Measurements from ENCODE around the gene SPPL2B. TPM values are rescaled to one million over a fixed set of nuclear protein-coding genes. Genes with fewer than 3 reads are reported as not detected.
A peak's percentile ranks its signal among the peaks of the same experiment; 100 is the strongest.

Gene SPPL2B
- total RNA-seq, 2 experiments from 2014 or later = 69.9 to 96.6 TPM

- ChIA-PET POLR2A (no interaction called here), CTCF (no interaction called here)
- Mint-ChIP-seq H3K36me3 (ENCODE audit: low read depth) (peaks cover 22% of the 10 kb centered on the region), H3K27me3 (no peaks in the 10 kb centered on the region), H3K4me3 (peak overlapping the region; percentile 47), H3K4me1 (peaks cover 62% of the 10 kb centered on the region), H3K27ac (peak overlapping the region; percentile 93), H3K9me3 (peaks cover 2% of the 10 kb centered on the region)
- DNase-seq = no peak
Observed at GRCh38 chr19:2330632-2331284, 2.3 kb downstream of the SPPL2B start.

DNA sequence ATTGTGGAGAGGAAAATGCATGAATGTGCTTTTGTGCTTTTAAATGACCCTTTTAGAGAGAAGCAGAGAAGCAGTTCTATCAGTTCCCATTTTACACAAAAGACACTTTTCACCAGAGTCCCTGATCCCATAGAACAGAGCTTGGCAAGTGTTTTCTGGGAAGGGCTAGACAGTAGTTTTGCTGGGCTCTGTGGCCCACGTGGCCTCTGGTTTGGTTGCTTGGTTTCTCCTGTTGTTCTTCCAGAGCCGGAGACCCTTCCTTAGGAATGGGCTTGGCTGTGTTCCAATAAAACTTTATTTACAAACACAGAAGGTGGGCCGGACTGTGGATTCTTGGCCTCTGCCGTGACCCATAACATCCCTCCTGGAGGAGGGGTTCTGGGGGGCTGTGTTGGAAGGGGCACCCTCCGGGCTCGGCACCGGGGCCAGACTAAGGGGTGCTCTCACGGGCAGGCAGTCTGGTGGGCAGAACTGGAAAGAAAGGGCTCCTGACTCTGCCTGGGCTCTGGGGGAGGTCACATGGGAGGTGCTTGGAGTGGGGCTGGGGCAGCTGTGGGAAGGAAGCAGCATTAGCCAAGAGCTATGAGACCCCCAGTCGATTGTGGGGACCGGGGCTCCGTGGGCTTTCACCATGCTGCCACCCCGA, 3.2 kb downstream of the SPPL2B start:
- Mint-ChIP-seq H3K36me3 (ENCODE audit: low read depth) (peaks cover 22% of the 10 kb centered on the region), H3K4me1 (peaks cover 55% of the 10 kb centered on the region), H3K4me3 (peak overlapping the region; percentile 45), H3K27ac (peak overlapping the region; percentile 93), H3K27me3 (no peaks in the 10 kb centered on the region), H3K9me3 (peaks cover 8% of the 10 kb centered on the region)
- ChIA-PET CTCF (interaction anchor here (2.1 kb wide), 1 partner anchor 43 kb away, joined by 6 read pairs; no protein-coding TSS in a partner anchor), POLR2A (interaction anchor here (0.5 kb wide), 1 partner anchor 62 kb away, joined by 4 read pairs; no protein-coding TSS in a partner anchor)
- no peak for DNase-seq

- DNase-seq = peak; percentile 75
- H3K36me3 Mint-ChIP-seq (ENCODE audit: low read depth) = peaks cover 20% of the 10 kb centered on the region
- peaks cover 47% of the 10 kb centered on the region for H3K4me1 Mint-ChIP-seq
- peak overlapping the region; percentile 45 for H3K4me3 Mint-ChIP-seq
- ChIA-PET POLR2A (no interaction called here), CTCF (interaction anchor here (0.6 to 2.1 kb wide), 2 partner anchors 44 to 245 kb away, joined by 4 to 6 read pairs; no protein-coding TSS in a partner anchor)
- H3K27ac Mint-ChIP-seq = peak overlapping the region; percentile 93
- H3K27me3 Mint-ChIP-seq = no peaks in the 10 kb centered on the region
- H3K9me3 Mint-ChIP-seq = peaks cover 8% of the 10 kb centered on the region
Observed at GRCh38 chr19:2332341-2333026, 4.0 kb downstream of the SPPL2B start.

GRCh38 chr19:2333027-2333806, 4.7 kb downstream of the SPPL2B start:
- CTCF ChIA-PET = interaction anchor here (0.6 to 2.1 kb wide), 2 partner anchors 45 to 245 kb away, joined by 4 to 6 read pairs; no protein-coding TSS in a partner anchor
- Mint-ChIP-seq H3K9me3 (peaks cover 8% of the 10 kb centered on the region), H3K4me1 (peaks cover 44% of the 10 kb centered on the region), H3K27me3 (no peaks in the 10 kb centered on the region), H3K36me3 (ENCODE audit: low read depth) (peaks cover 18% of the 10 kb centered on the region), H3K4me3 (no peak overlapping the region), H3K27ac (peak overlapping the region; percentile 54)
- POLR2A ChIA-PET = no interaction called here
- no peak for DNase-seq

GRCh38 chr19:2333807-2334211, 5.3 kb downstream of the SPPL2B start:
- DNase-seq = no peak

DNA sequence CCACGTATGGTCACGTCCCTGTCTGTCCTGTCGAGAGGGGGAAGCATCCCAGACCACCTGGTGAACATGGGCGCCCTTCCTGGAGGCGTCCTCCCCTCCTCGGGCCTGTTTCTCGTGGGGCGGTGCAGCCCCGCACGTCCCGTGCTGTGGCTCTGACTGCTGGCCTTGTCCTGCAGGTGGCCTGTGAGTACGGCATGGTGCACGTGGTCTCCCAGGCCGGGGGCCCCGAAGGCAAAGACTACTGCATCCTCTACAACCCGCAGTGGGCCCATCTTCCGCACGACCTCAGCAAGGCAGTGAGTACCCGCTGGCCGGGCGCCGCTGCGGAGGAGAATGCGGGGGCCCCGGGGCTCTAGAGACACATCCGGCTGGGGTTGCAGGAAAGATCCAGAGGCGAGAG, 5.9 kb downstream of the SPPL2B start:
- CTCF ChIA-PET = no interaction called here
- peaks cover 39% of the 10 kb centered on the region for H3K4me1 Mint-ChIP-seq
- DNase-seq = no peak
- peaks cover 8% of the 10 kb centered on the region for H3K9me3 Mint-ChIP-seq
- H3K27me3 Mint-ChIP-seq = no peaks in the 10 kb centered on the region
- POLR2A ChIA-PET = no interaction called here
- peaks cover 17% of the 10 kb centered on the region for H3K36me3 Mint-ChIP-seq (ENCODE audit: low read depth)
- no peak overlapping the region for H3K27ac Mint-ChIP-seq
- no peak overlapping the region for H3K4me3 Mint-ChIP-seq

More at GRCh38 chr19:2333807-2334211, 5.3 kb downstream of the SPPL2B start:
- Mint-ChIP-seq H3K4me1 (peaks cover 43% of the 10 kb centered on the region), H3K9me3 (peaks cover 8% of the 10 kb centered on the region), H3K27me3 (no peaks in the 10 kb centered on the region), H3K27ac (peak overlapping the region; percentile 54), H3K4me3 (no peak overlapping the region), H3K36me3 (ENCODE audit: low read depth) (peaks cover 18% of the 10 kb centered on the region)
- ChIA-PET CTCF (no interaction called here), POLR2A (no interaction called here)

DNA sequence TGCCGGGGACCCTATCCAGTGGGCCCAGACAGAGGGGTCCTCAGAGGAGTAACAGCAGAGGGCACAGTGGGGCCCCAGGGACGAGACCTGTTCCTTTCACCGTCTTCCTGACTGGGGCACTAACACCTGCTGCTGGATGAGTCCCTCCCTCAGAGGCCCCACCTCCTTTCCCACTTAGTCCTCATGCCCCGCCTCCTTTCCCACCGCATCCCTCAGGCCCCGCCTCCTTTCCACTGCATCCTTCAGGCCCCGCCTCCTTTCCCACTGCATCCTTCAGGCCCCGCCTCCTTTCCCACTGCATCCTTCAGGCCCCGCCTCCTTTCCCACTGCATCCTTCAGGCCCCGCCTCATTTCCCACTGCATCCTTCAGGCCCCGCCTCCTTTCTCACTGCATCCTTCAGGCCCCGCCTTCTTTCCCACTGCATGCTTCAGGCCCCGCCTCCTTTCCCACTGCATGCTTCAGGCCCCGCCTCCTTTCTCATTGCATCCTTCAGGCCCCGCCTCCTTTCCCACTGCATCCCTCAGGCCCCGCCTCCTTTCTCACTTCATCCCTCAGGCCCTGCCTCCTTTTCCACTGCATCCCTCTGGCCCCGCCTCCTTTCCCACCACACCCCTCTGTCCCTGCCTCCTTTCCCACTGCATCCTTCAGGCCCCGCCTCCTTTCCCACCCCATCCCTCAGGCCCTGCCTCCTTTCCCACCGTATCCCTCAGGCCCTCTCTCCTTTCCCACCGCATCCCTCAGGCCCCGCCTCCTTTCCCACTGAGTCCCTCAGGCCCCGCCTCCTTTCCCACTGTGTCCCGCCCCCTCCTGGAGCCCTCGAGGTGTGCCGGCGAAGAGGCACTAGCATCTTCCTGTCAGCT, 6.7 kb downstream of the SPPL2B start:
- no peak overlapping the region for H3K4me3 Mint-ChIP-seq
- POLR2A ChIA-PET = no interaction called here
- peak overlapping the region; percentile 79 for H3K27ac Mint-ChIP-seq

GRCh38 chr19:2335848-2336247, 7.4 kb downstream of the SPPL2B start:
- CTCF ChIA-PET = no interaction called here
- POLR2A ChIA-PET = no interaction called here
- Mint-ChIP-seq H3K27me3 (no peaks in the 10 kb centered on the region), H3K9me3 (peaks cover 8% of the 10 kb centered on the region), H3K4me3 (no peak overlapping the region), H3K36me3 (ENCODE audit: low read depth) (peaks cover 12% of the 10 kb centered on the region), H3K27ac (peak overlapping the region; percentile 79), H3K4me1 (peaks cover 27% of the 10 kb centered on the region)
- no peak for DNase-seq

More for the DNA sequence above, 6.7 kb downstream of the SPPL2B start:
- CTCF ChIA-PET = no interaction called here
- no peak for DNase-seq
- peaks cover 8% of the 10 kb centered on the region for H3K9me3 Mint-ChIP-seq
- peaks cover 33% of the 10 kb centered on the region for H3K4me1 Mint-ChIP-seq
- H3K36me3 Mint-ChIP-seq (ENCODE audit: low read depth) = peaks cover 12% of the 10 kb centered on the region
- no peaks in the 10 kb centered on the region for H3K27me3 Mint-ChIP-seq

GRCh38 chr19:2336528-2337328, 8.2 kb downstream of the SPPL2B start:
- no peaks in the 10 kb centered on the region for H3K27me3 Mint-ChIP-seq
- H3K27ac Mint-ChIP-seq = peak overlapping the region; percentile 11
- peaks cover 18% of the 10 kb centered on the region for H3K4me1 Mint-ChIP-seq
- H3K4me3 Mint-ChIP-seq = no peak overlapping the region
- no peak for DNase-seq
- H3K36me3 Mint-ChIP-seq (ENCODE audit: low read depth) = peaks cover 12% of the 10 kb centered on the region
- ChIA-PET POLR2A (no interaction called here), CTCF (no interaction called here)
- peaks cover 8% of the 10 kb centered on the region for H3K9me3 Mint-ChIP-seq

- no peak for DNase-seq
- peaks cover 12% of the 10 kb centered on the region for H3K36me3 Mint-ChIP-seq (ENCODE audit: low read depth)
- peaks cover 8% of the 10 kb centered on the region for H3K9me3 Mint-ChIP-seq
- POLR2A ChIA-PET = no interaction called here
- peaks cover 12% of the 10 kb centered on the region for H3K4me1 Mint-ChIP-seq
- no peaks in the 10 kb centered on the region for H3K27me3 Mint-ChIP-seq
- H3K4me3 Mint-ChIP-seq = no peak overlapping the region
- H3K27ac Mint-ChIP-seq = no peak overlapping the region
- CTCF ChIA-PET = interaction anchor here (1.1 kb wide), 1 partner anchor 16 kb away, joined by 4 read pairs; no protein-coding TSS in a partner anchor
Observed at GRCh38 chr19:2337329-2337707, 8.8 kb downstream of the SPPL2B start.

- Mint-ChIP-seq H3K4me1 (peaks cover 8% of the 10 kb centered on the region), H3K27me3 (no peaks in the 10 kb centered on the region), H3K9me3 (peaks cover 8% of the 10 kb centered on the region), H3K36me3 (ENCODE audit: low read depth) (peaks cover 12% of the 10 kb centered on the region), H3K4me3 (no peak overlapping the region), H3K27ac (no peak overlapping the region)
- CTCF ChIA-PET = interaction anchor here (1.1 kb wide), 1 partner anchor 15 kb away, joined by 4 read pairs; no protein-coding TSS in a partner anchor
- DNase-seq = no peak
- POLR2A ChIA-PET = no interaction called here
Observed at GRCh38 chr19:2338055-2338615, 9.7 kb downstream of the SPPL2B start.
